HL-60/S4 (cell line): ENCODE measurements around the gene MGAM2.

Experiments used
- in situ Hi-C: fragments of 300-500 bp; cut with MboI; formaldehyde crosslinking; loops from 2 replicates; pipeline ENCODE4 v1.14.3; 2022; ENCODE audit warnings: low sequenced_read_pairs

The MGAM2 gene

DNA sequence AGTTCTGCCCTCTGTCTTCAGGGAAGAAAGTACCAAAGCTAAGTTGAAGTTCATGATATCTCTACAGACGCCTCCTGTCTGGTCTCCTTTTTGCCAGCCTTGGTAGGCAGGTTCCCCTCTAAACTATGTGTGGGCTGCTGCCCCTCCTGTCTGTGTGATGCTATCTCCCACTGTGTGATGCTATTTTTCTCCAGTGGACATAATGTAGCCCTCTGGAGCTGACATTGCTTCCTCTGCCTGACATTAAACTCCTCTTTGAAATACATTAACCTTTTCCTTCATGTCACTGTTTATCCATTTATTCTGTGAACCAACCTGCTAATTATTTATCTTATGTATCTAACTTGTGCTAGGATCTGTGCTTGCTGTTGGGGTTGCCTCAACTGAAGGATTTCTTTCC is 146.4 kb downstream of the MGAM2 start, which contains the start of gene PRSS58:
PRSS58 (minus strand) TSS at position 101 of the 400 bp plus-strand sequence. CDS start 351 bp downstream, outside the sequence.
- in situ Hi-C loops: no loop called here

DNA sequence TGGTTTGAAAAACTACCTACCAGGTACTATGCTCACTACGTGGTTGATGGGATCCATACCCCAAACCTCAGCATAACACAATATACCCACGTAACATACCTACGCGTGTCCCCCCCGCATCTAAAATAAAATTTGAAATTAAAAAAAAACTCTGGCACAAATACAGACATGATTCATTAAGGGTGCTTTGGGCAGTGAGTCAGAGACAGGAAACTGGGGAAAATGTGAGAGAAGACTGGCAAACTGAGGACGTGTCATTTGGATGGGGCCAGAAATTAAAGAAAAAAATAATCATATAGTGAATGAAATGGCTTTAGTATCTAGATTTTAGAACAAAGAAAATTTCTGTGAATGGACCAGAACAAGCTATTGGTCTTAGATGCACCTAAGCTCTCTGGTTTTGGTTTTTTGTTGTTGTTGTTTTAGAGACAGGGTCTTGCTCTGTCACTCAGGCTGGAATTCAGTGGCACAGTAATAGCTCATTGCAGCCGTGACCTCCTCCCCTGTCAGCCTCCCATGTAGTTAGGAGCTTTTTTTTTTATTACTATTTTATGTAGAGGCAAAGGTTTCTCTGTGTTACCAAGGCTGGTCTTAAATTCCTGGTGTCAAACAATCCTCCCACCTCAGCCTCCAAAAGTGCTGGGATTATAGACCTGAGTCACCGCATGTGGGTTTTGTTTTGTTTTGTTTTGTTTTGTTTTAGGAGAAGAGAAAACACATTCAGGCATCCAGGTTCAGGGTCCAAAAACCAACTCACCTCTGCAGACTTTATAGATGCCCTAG is 152.3 kb downstream of the MGAM2 start:
- in situ Hi-C loops: no loop called here
